SIG-M5 (cell line): ENCODE results near the gene SBNO2.
"Not testable (repeated sequence)": the region's sequence is repeated elsewhere in the genome, so short reads cannot be mapped to it uniquely, and the experiment has no call there.

Experiments
- DNase-seq: peaks from one replicate; lab custom pipeline; 2025; lab: John Stamatoyannopoulos, UW

The SBNO2 gene

DNA sequence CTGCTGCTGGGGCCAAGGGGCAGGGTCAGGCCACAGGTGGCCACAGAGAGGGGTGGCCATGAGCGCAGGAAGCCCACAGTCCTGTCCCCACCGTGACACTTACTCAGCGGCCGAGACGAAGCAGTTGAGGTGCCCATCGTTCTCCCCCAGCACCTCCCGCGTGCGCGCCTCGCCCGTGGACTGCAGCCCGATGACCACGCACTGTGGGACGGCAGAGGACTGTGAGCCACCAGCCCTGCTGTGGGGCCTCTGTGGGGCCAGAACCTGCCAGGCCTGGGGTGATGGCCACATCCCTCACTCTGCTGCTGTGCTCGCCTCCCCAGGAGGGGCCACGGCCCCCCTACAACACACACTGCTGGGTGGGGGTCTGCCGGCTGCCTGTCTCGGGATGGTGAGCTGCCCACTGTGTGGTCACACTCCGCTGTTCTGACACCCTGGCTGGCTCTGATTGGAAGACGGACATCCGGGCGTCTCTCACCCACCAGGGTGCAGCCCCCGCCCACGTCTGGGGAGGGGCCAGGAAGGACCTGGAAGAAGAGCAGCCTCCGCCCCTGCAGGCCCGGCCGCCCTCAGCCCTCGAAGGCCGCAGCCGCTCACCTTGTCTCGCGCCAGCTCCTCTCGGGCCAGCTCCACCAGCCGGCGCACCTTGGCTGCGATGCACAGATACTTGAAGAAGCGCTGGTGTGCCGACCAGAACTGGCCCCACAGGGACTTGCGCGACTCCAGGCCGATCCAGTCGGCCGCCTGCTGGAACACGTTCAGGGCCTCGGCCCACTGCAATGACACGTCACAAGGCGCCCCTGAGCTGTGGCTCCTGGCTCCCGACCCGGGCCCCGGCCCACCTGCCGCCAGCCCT is 57.1 kb downstream of the SBNO2 start:
- no peak for DNase-seq

DNA sequence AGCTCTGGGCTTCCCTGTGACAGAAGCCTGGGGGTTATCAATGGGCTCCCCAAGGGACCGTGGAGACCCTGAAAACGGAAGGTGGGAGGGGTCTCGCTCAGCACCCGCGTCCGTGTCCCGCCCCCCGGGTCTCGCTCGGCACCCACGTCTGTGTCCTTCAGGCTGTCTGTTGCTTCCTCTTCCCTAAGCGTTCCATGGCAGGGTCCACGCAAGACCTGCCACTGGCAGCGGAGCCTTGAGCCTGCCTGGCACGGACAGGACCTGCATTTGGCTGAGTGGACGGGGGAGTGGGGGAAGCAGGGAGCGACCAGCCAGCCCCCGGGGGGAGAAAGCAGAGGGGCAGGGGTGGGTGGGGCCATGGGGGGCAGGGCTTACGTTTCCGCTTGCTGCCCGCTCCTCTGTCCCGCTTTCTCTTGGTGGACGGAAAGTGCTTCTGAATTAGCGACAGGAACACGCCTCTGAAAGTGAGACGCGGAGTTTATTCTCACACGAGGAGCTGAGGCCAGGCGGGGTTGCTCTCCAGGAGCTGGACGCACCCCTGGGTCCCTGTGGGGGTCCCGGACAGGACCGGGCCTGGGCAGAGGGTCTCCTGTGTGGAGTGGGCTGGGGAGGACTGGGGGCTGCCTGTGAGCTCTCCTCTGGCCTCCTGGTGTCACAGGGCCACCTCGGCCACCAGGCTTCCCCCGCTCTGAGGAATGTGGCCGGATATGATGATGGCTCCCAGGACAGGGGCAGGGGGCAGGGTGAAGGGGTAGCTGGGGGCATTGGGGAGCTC is 58.2 kb downstream of the SBNO2 start:
- no peak for DNase-seq

DNA sequence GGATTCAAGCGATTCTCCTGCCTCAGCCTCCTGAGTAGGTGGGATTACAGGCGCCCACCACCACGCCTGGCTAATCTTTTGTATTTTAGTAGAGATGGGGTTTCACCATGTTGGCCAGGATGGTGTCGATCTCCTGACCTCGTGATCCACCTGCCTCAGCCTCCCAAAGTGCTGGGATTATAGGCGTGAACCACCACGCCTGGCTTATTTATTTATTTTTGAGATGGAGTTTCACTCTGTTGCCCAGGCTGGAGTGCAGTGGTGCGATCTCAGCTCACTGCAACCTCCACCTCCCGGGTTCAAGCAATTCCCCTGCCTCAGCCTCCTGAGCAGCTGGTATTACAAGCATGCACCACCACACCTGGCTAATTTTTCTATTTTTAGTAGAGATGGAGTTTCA is 59.3 kb downstream of the SBNO2 start:
- not testable (repeated sequence) for DNase-seq

DNA sequence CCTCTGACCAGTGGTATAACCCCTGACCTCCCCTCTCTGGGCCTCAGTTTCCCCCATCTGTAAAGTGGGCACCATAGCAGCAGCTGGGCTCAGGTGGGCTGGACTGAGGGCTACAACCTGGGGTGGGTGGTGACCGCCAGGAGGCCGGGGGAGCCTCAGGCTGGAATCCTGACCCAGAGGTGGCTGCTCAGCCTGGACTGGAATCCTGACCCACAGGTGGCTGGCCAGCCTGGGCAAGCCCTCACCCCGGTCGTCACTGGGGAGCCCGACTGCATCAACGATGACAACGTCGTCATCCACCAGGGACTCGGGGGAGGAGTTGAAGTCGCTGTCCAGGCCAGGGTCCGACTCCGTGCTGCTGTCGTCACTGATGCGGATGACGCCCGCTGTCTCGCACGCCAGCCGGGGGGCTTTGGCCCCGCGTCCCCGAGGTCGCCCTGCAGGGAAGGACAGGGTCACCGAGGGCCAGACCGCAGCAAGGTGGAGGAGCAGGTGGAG is 60.0 kb downstream of the SBNO2 start:
- DNase-seq = no peak

DNA sequence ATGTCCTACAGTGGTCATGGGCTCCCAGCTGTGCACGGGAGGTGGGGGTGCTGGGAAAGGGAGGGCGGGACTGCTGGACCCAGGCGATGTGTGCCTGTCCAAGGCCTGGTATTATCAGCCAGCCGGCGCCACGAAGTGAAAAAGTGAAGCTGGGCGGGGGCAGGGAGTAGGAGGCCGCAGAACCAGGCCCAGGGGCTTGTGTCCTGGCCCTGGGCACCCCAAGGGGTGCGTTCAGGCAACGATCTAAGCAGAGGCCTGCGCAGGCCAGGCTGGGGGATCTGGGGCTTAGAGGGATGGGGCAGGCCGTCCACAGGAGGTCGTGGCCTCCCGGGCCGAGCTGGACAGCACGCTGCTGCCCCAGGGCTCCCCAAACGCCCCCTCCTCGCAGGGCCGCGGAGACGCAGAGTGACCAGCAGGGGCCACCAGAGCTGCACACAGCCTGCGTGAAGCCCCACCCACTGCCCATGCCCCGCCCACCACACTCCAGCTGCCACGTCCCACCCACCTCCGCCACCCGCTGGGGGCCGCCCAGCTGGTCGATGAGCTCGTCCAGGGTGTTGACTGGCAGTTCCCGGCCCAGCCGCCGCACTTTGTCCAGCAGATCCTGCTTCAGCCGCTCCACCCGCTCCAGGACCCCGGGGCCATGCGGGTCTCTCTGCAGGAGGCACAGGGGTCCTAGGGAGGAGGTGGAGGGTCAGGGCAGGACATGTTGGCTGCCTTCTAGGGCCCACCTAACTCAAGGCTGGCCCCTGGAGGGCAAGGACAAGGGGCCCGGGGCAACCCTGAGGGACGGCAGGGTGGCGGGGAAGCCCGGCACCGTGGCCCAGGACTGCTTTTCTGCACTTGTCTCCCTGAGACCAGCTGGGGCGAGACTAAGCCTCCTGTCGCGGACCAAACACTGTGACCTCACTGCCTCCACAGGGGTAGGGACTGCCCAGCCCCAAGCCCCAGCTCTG is 60.8 kb downstream of the SBNO2 start:
- DNase-seq = no peak

DNA sequence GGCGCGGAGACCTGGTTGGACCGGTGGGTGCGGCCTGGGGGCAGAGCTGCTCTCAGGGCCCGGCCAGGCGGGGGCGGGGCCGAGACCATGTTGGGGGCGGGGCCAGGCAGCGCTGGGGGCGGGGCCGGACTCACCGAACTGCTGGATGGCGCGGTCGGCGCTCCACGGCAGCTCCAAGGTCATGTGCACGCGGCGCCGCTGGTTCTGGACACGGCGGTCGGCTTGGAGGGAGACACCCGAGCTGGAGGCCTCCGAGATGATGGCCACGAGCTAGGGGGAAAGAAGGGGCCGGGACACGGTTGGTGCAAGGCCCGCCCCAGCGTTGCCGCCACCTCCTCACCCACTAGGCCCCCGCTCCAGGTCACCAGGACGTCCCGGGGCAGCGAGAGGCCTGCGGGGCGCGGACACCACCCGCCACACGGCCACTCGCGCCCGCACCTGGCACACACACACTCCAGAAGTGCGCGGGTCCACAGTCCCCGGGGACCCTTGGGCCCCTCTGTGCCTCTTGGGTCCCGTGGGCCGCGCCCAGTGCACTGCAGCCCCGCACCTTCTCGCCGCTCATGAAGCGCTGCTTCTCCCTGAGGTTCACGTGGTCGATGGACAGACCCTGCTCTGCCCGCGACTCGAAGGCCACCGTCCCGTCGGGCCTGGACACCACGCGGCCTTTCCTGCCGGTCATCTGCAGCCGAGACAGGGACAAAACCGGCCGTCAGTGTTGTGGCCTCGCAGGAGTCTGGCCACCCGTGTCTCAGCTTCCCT is 61.6 kb downstream of the SBNO2 start:
- no peak for DNase-seq

DNA sequence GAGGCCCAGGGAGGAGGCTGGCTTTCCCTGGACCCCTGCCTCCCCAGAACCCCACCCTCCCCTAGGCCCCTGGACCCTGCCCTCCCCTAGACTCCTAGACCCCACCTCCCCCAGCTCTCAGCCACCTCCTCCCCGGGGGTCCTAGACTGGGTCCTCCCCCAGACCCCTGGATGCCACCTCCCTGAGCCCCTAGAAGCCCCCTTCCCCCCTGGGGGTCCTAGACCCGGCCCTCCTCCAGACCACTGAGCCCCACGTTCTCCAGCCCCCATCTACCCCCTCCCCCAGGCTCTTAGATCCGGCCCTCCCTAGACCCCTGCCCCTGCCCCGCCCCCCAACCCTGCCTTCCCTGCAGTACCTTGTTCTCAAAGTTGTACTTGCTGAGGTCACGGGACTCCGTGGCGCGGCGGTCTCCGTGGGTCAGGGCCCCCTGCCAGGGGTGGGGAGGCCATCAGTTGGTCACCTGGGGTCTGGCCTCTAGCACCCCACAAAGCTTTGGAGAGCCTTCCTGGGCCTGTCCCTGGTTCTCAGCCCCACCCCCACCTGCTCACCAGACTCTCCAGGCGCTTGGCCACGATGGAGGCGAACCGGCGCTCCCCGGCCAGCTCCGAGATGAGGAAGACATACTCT is 62.3 kb downstream of the SBNO2 start:
- no peak for DNase-seq

DNA sequence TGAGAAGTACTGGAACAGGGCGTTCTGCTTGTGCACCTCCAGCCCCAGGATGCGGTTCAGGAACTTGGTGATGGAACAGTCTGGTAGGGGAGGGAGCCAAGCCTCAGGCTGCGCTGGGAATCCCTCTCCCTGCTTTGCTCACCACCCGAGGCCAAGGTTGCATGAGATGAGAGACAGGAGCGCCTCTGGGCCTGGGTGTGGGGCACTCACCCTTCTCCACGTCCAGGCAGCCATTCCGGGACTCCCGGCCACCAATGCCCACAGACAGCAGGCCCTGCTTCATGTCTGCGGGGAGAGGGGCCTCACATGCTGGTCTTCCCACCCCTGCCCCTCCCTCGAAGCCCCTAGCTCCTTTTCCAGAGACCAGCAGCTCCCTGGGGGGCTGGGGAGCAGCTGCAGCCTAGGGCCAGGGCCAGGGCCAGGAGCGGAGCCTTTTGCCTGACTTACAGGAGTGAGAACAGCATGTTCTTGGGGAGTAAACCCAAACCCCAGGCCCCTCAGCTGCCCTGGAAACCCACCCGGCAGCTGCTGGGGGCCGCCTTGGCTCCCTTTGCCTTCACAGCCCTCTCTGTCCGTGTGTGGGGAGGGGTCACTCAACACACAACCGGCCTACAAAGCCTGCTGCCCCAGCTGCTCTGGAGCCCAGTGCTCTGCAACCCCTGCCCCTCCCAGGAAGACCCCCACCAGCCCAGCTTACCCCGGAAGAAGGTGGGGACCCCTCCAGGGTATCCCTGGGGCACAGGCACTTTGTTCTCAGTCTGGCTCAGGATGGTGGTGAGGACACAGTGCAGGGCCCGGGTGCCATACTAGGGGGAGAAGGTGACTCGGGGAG is 63.0 kb downstream of the SBNO2 start:
- no peak for DNase-seq

DNA sequence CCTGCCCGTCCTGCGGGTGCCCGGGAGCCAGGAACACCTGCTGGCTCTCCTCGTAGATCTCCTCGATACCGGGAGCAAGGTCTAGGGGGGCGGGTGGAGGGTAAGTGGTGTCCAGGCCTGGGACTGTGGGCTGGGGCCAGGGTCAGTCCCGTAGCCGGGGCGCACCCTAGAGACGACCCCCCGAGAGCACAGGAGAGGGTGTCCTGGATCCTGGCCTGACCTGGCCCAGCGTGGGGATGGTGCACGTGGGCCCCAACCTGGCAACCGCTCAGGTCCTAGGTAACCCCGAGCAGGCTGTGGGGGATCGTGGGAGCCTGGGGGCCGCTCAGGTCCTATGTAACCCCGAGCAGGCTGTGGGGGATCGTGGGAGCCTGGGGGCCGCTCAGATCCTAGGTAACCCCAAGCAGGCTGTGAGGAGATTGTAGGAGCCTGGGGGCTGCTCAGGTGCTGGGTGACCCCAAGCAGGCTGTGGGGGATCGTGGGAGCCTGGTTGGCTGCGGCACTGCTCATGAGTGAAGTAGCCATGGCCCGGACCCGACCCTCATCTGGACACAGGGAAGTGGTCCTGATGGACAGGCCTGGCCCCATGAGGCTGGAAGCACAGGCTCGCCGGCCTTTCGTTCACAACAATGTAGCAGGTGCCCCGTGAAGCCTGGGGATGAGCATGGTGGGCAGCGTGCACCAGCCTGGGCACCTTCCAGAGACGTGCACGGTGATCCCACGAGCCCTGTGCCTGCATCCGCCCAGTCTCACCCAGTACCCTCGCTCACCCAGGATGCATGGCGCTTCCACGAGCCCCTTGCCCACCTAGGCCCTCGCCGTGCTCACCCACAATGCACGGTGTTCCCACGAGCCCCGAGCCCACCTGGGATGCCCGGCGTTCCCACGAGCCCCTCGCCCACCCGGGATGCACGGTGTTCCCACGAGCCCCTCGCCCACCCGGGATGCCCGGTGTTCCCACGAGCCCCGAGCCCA is 64.1 kb downstream of the SBNO2 start:
- no peak for DNase-seq

DNA sequence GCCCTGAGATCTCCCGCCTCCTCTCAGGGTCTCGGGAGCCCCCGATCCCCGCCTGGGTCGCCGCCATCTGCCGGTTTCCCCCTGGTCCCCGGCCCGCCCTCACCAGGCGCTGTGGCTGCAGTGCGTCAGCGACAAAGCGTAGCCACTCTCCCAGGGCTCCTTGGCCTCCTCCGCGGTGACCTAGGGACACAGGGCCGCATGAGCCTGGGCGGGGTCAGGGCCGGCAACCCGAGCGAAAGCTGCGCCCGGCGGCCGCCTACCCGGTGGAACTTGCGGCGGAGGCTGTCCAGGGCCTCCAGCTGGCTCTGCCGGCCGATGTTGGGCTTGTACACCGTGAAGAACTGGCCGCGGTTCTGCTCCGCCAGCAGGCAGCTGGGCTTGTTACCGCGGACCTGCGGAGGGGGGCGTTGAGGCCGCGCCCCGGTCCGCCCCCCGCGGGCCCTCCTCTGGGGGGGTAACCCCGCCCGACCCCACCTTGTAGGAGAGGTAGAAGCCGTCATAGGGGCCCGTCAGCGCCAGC is 65.0 kb downstream of the SBNO2 start:
- DNase-seq = no peak

DNA sequence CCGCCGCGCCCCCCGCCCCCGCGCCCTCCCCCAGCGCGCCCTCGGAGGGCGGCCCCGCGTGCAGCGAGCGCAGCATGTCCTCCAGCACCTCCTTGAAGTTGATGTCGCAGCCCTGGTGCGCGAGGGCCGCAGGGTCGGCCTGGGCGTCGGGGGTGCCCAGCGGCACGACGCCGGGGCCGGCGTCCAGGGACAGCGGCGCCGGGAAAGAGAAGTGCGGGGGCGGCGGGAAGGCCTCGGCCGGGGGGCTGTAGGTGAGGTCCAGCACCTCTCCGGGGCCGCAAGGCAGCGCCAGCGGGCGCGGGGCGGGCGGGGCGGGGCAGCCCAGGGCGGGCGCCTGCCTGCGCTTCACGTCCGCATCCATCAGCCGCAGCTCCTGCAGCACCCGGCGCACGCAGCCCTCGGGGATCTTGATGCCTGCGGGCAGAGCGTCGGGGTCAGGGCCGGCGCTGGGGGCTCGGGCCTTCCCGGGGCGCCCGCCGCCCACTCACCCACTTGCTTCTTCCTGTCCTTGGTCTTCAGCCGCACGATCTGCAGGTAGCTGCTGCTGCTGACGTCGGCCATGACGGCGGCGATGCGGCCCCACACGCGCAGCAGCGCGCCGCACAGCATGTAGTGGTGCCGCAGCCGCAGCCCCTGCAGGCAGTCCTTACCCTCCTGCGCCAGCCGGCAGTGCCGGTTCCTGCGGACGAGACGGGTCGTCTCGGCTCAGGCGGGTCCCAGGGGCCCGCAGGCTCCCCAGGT is 65.6 kb downstream of the SBNO2 start:
- no peak for DNase-seq

DNA sequence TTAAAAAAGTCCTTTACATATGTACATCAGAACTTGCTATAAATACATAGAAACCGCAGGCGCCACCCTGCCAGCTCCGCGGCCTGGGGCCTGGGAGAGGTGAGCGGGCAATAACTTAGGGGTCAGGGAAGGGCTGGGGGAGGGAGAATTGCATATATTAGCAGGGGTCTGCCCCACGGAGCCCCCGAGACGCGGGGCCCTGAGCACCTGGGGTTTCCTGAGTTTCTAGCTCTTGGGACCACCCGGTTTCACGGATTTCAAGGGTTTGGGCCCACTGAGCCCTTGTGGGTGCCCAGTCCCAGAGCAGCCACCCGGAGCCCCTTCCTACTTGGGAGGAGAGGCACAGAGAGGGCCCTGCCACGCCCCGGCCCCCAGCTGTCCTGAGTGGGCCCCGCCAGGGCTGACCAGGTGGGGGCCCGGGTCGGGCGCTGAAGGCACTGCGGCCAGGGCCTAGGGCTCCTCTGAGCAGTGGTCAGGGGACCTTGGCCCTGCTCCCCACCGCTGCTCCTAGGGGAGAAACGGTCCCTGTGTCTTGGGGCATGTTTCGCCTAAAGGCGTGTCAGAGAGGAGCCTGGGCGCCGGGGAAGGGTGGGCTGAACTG is 66.3 kb downstream of the SBNO2 start:
- DNase-seq = no peak

DNA sequence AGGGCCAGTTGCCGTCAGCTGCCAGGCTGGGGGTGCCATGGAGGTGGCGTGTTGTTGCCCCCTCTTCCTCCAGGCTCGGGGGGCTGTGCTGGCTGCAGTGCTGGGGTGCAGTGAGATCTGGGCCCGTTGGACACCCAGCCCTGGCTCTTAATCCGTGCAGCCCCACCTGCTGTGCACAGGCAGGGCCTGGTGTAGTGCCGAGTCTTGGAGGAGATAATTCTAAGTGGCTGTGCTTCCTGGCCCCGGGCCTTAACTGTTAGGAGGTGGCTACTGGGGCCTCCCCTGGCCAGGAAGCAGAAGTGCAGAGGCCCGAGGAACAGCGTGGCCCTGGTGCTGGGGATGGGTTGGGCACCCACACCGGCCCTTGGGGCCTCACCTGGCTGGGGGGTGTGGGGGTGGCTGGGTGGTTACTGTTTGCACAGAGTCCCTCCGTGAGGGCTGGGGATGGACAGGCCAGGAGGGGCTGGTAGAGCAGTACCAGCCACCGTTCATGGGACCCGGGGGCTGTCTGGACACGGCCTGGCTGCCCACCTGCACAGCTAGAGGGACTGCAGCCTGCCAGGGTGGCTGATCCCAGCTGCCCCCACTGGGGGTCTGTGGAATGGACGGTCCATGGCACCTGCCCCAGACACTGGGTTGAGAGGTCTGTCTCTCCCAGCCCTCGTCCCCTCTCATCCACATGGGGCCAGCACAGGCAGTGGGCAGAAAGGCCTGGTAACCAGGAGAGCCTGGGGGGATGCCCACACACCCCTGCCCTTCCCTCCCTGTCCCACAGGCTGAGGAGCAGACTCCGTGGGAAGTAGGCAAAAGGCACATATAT is 67.0 kb downstream of the SBNO2 start:
- no peak for DNase-seq

DNA sequence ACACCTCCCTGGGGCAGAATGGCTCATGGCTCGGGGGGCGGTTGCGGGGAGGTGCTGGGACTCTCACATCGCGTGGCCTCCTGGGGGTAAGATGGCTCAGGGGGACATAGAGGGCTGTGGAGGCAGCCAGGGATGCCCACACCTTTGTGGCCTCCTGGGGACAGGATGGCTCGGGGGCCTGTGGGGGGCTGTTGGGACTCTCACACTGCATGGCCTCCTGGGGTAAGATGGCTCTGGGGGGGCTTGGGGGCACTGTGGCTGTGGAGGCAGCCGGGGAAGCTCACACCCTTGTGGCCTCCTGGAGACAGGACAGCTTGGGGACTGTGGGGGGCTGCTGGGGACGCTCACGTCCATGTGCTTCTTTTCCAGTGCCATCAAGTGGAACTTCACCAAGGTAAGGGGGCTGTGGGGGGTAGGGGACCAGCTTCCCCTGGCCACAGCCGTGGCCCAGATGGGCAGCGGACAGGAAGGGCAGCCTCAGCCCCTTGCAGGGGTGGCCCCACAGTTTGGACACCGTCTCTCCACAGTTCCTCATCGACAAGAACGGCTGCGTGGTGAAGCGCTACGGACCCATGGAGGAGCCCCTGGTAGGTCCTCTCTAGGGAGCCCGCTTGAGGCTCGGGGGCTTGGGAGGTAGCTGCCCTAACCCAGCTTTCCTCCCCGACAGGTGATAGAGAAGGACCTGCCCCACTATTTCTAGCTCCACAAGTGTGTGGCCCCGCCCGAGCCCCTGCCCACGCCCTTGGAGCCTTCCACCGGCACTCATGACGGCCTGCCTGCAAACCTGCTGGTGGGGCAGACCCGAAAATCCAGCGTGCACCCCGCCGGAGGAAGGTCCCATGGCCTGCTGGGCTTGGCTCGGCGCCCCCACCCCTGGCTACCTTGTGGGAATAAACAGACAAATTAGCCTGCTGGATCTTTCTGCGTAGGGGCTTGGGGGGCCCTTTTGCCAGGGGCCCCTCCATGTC is 67.9 kb downstream of the SBNO2 start:
- DNase-seq = no peak
